OCI-LY7 (cell line): ENCODE results near the gene NCKIPSD. TPM values are rescaled to one million over a fixed set of nuclear protein-coding genes. Genes with fewer than 3 reads are reported as not detected.

Experiments used
- BruUV-seq: library from RNA; stranded (reverse); fragments of 400-500 nt; replicated peaks from 2 replicates; lab custom pipeline; 2021; lab: Mats Ljungman, UMichigan
- CTCF ChIA-PET: fragments of 300-600 bp; sonication (Branson Sonifier 250); formaldehyde crosslinking; loops from one replicate; lab custom pipeline; 2022; ENCODE audit warnings: antibody characterized with exemption; ENCODE audit not compliant: unreplicated experiment; lab: Charles Lee
- POLR2A ChIA-PET: fragments of 300-600 bp; sonication (Branson Sonifier 250); formaldehyde crosslinking; loops from one replicate; lab custom pipeline; 2022; ENCODE audit warnings: antibody characterized with exemption; lab: Charles Lee
- DNase-seq: peaks from one replicate; pipeline ENCODE4 v3.0.0-alpha.2; 2015; ENCODE audit warnings: low spot score
- H2AFZ ChIP-seq: fragments of 200-600 bp; sonication (generic), shearing (Covaris generic); 2 replicates; pipeline ENCODE4 v1.6.1; 2014; ENCODE audit warnings: mild to moderate bottlenecking, antibody characterized with exemption, low read length, moderate library complexity
- H3K27ac ChIP-seq: fragments of 200-600 bp; sonication (generic); 2 replicates; pipeline ENCODE4 v1.5.1; 2014; ENCODE audit warnings: mixed run types, low read depth, mild to moderate bottlenecking, moderate library complexity, low read length, inconsistent platforms; ENCODE audit not compliant: poor library complexity, severe bottlenecking
- H3K36me3 ChIP-seq: fragments of 200-600 bp; sonication (generic); 2 replicates; pipeline ENCODE4 v1.6.1; 2014; ENCODE audit warnings: mild to moderate bottlenecking, antibody characterized with exemption, low read length, moderate library complexity, mixed read lengths; ENCODE audit not compliant: insufficient read depth
- H3K4me1 ChIP-seq: fragments of 200-600 bp; sonication (generic); 2 replicates; pipeline ENCODE4 v1.5.1; 2014; ENCODE audit warnings: mild to moderate bottlenecking, low read length; ENCODE audit not compliant: insufficient read depth, poor library complexity, severe bottlenecking
- H3K4me2 ChIP-seq: fragments of 200-600 bp; sonication (generic); 2 replicates; pipeline ENCODE4 v1.6.1; 2014; ENCODE audit warnings: mild to moderate bottlenecking, low read length
- H3K4me3 ChIP-seq: fragments of 200-600 bp; sonication (generic); 2 replicates; pipeline ENCODE4 v1.5.1; 2014; ENCODE audit warnings: mild to moderate bottlenecking, low read depth, low read length; ENCODE audit not compliant: poor library complexity, severe bottlenecking
- H3K79me2 ChIP-seq: fragments of 200-600 bp; sonication (generic); 2 replicates; pipeline ENCODE4 v1.6.1; 2016; ENCODE audit warnings: low read depth, mild to moderate bottlenecking, low read length, moderate library complexity, mixed read lengths; ENCODE audit not compliant: insufficient read depth
- H3K9me2 ChIP-seq: fragments of 200-600 bp; sonication (generic); 2 replicates; pipeline ENCODE4 v1.6.1; 2016; ENCODE audit warnings: mild to moderate bottlenecking, low read length, mixed read lengths; ENCODE audit not compliant: insufficient read depth
- H3K9me3 ChIP-seq: fragments of 200-600 bp; sonication (generic); 2 replicates; pipeline ENCODE4 v1.6.1; 2014; ENCODE audit warnings: mild to moderate bottlenecking, mixed run types, low read length, mixed read lengths
- H4K20me1 ChIP-seq: fragments of 200-600 bp; sonication (generic); 2 replicates; pipeline ENCODE4 v1.6.1; 2014; ENCODE audit warnings: mild to moderate bottlenecking, antibody characterized with exemption, low read length, moderate library complexity, mixed read lengths; ENCODE audit not compliant: insufficient read depth
- EZH2phosphoT487 ChIP-seq: fragments of 200-600 bp; sonication (generic); IDR thresholded peaks from 2 replicates; pipeline ENCODE4 v1.6.1; 2018; ENCODE audit warnings: low read depth, borderline replicate concordance, mild to moderate bottlenecking, mixed run types, antibody characterized with exemption, low read length, moderate library complexity, mixed read lengths
- intact Hi-C: fragments of 100-400 bp; cut with micrococcal nuclease; formaldehyde crosslinking; loops from one replicate; pipeline ENCODE4 v1.10.0; 2022; ENCODE audit not compliant: unreplicated experiment
- total RNA-seq, 2 experiments: library from RNA; depleted of rRNA in 1 of 2; stranded (reverse); fragments of >200 nt in 1 of 2; shearing (Covaris generic) in 1 of 2; gene quantifications; 2 replicates each; pipeline ENCODE4 v1.2.3, GENCODE V29; 2014 to 2022
- TF ChIP-seq, protein P1 (sequence below): fragments of 200-600 bp; sonication (generic); conservative IDR thresholded peaks from 2 replicates; pipeline ENCODE4 v1.5.1; 2014; ENCODE audit warnings: mild to moderate bottlenecking, antibody characterized with exemption, low read length, moderate library complexity, mixed read lengths

The NCKIPSD gene
- total RNA-seq, 2 experiments from 2014 or later, result 34.8 to 39.9 TPM

GRCh38 chr3:48655063-48655462, 30.7 kb downstream of the NCKIPSD start:
- no peaks in the 10 kb centered on the region for H3K9me2 ChIP-seq
- no peak for TF ChIP-seq EZH2phosphoT487
- TF ChIP-seq, protein P1, sequence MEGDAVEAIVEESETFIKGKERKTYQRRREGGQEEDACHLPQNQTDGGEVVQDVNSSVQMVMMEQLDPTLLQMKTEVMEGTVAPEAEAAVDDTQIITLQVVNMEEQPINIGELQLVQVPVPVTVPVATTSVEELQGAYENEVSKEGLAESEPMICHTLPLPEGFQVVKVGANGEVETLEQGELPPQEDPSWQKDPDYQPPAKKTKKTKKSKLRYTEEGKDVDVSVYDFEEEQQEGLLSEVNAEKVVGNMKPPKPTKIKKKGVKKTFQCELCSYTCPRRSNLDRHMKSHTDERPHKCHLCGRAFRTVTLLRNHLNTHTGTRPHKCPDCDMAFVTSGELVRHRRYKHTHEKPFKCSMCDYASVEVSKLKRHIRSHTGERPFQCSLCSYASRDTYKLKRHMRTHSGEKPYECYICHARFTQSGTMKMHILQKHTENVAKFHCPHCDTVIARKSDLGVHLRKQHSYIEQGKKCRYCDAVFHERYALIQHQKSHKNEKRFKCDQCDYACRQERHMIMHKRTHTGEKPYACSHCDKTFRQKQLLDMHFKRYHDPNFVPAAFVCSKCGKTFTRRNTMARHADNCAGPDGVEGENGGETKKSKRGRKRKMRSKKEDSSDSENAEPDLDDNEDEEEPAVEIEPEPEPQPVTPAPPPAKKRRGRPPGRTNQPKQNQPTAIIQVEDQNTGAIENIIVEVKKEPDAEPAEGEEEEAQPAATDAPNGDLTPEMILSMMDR, result no peak
- H3K27ac ChIP-seq, result no peak overlapping the region
- H3K36me3 ChIP-seq, result no peaks in the 10 kb centered on the region
- no TSS peak for BruUV-seq
- no peak for DNase-seq
- H3K79me2 ChIP-seq, result no peaks in the 10 kb centered on the region
- H3K4me3 ChIP-seq, result no peak overlapping the region
- H3K4me2 ChIP-seq, result peak overlapping the region; percentile 73; the same call in 1 of the 2 replicates
- peaks cover 4% of the 10 kb centered on the region for H3K4me1 ChIP-seq
- ChIA-PET POLR2A (no interaction called here), CTCF (no interaction called here)
- intact Hi-C loops, result no loop called here
- no peaks in the 10 kb centered on the region for H4K20me1 ChIP-seq
- no peak overlapping the region for H2AFZ ChIP-seq
- H3K9me3 ChIP-seq, result no peaks in the 10 kb centered on the region

DNA sequence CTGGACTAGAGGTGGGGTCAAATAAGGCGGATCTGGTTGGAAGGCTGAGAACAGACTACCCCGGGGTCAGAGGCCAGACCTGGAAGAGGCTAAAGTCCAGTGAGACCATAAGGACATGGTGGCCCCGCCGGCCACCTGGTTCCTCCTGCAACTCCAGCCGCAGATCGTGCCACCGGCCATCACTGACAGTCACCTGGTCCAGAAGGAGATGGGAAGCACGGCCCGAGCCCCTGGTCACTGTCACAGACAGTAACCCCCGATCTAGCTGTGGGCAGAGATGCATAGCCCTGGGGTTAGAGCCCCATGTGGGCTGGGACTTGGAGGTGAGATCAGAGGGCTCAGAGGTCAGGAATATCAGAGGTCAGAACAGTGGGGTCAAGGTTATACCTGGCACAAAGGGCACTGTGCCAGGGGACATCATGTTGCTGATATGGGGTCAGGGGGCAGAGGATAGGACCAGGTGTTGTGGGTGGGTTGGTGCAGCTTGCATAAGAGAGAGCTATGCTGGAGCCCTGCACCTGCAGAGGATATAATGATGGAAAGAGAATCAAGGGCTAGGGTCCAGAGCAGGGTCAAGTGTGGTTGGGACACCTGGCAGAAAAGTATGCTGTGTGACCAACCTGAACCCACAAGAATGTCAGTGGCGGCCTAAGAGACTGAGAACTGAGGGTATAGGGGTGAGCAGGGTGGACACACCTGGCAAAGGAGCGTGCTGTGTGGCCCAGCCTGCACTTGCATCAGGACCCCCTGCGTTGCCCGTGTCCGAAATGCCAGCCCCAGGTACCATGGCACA, 32.6 kb downstream of the NCKIPSD start:
- H4K20me1 ChIP-seq, result no peaks in the 10 kb centered on the region
- POLR2A ChIA-PET, result interaction anchor here (0.6 kb wide), 1 partner anchor 16 kb away, joined by 5 read pairs; no protein-coding TSS in a partner anchor
- no peaks in the 10 kb centered on the region for H3K9me3 ChIP-seq
- CTCF ChIA-PET, result no interaction called here
- peaks cover 4% of the 10 kb centered on the region for H3K4me1 ChIP-seq
- no peaks in the 10 kb centered on the region for H3K9me2 ChIP-seq
- H3K4me3 ChIP-seq, result no peak overlapping the region
- DNase-seq, result peak; percentile 28
- no peaks in the 10 kb centered on the region for H3K79me2 ChIP-seq
- intact Hi-C loops, result no loop called here
- no TSS peak for BruUV-seq
- no peak overlapping the region for H2AFZ ChIP-seq
- H3K36me3 ChIP-seq, result no peaks in the 10 kb centered on the region
- no peak overlapping the region for H3K4me2 ChIP-seq
- no peak overlapping the region for H3K27ac ChIP-seq
- TF ChIP-seq, protein P1, result no peak
- no peak for TF ChIP-seq EZH2phosphoT487

DNA sequence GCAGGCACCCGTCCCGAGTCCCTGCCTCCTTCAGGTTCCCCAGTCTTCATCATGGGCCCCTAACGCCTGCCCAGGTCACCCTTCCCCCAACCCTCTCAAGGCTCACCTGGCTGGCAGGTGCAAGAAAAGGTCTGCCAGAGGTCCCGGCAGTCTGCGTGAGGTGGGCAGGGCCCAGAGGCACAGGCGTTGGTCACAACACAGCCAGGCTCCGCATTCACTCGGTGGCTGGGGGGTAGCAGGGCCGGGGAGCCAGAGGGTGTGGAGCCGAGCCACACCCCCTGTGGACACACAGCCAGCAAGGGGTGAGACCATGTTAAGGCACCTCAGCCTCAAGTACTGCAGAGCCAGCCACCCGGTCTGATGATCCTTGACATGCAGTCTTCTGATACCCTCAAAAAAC, 33.9 kb downstream of the NCKIPSD start:
- H3K4me2 ChIP-seq, result no peak overlapping the region
- H4K20me1 ChIP-seq, result no peaks in the 10 kb centered on the region
- intact Hi-C loops, result no loop called here
- BruUV-seq, result no TSS peak
- H3K4me3 ChIP-seq, result no peak overlapping the region
- no peaks in the 10 kb centered on the region for H3K9me3 ChIP-seq
- no peaks in the 10 kb centered on the region for H3K36me3 ChIP-seq
- H2AFZ ChIP-seq, result no peak overlapping the region
- H3K9me2 ChIP-seq, result no peaks in the 10 kb centered on the region
- H3K27ac ChIP-seq, result no peak overlapping the region
- no peaks in the 10 kb centered on the region for H3K79me2 ChIP-seq
- ChIA-PET CTCF (no interaction called here), POLR2A (no interaction called here)
- no peak for DNase-seq
- no peak for TF ChIP-seq EZH2phosphoT487
- TF ChIP-seq, protein P1, result no peak
- peaks cover 4% of the 10 kb centered on the region for H3K4me1 ChIP-seq
